ENCODE data around the gene CCNG1. TPM values are rescaled to one million over a fixed set of nuclear protein-coding genes. Genes with fewer than 3 reads are reported as not detected.

CCNG1 gene
- total and polyA plus RNA-seq, 11 donors, result 45.5 to 109 (median 77.0) TPM

DNA sequence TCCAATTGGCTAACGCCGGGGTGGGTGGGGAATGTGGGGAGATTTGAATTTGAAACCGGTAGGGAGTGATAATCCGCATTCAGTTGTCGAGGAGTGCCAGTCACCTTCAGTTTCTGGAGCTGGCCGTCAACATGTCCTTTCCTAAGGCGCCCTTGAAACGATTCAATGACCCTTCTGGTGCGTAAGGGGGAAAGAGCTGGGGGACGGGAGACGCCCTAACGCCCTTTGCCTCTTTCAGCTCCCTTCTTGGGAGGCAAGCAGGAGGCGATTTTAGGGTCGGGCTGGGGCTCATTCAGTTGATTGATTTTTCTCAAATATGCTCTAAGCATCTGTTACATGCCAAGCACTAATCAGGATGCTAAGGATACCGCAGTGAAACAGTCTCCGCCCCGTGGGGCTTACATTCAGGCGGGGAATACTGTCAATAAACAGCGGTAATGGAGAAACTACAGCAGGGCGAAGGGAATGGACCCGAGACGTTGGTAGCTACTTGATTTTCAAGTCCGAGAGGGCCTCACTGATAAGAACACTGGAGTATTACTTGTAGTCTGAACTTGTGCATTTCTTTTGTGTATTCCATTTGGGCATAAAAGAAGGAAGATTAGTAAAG, 23.3 kb downstream of the CCNG1 start, which contains the start of gene HMMR:
TSS of gene HMMR (plus strand) at position 71 of the 610 bp plus-strand sequence. CDS start at position 132, 61 bp downstream.
- 0 to 4% (median 0%) methylated on average over 17 to 23 of the region's 23 CpGs for WGBS, 4 donors

DNA sequence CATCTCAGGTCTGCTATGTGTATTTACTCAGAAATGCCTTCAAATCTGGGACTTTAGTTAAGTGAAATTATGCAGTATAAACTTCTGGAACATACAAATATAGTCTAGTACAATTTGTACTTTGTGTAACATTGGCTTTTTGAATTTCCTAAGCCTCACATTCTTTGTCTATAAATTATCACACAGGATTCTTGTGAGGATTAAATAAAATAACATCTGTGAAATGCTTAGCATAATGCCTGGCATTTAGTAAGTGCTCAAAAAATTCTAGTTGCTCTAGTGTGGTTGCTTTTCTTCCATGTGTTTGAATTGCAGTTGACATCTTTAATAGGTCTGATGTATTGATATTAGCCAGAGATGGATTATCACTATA, 25.7 kb downstream of the CCNG1 start:
- no peaks in the 10 kb centered on the region for H3K36me3 ChIP-seq
- H3K4me3 ChIP-seq, result no peak overlapping the region
- no peak overlapping the region for H3K27ac ChIP-seq
- H3K9me3 ChIP-seq, result no peaks in the 10 kb centered on the region
- DNase-seq, result no peak
- H3K4me1 ChIP-seq, result peaks cover 0 to 30% (median 22%) of the 10 kb centered on the region in 12 donors
- ATAC-seq, result no peak
- TF ChIP-seq, protein P1, sequence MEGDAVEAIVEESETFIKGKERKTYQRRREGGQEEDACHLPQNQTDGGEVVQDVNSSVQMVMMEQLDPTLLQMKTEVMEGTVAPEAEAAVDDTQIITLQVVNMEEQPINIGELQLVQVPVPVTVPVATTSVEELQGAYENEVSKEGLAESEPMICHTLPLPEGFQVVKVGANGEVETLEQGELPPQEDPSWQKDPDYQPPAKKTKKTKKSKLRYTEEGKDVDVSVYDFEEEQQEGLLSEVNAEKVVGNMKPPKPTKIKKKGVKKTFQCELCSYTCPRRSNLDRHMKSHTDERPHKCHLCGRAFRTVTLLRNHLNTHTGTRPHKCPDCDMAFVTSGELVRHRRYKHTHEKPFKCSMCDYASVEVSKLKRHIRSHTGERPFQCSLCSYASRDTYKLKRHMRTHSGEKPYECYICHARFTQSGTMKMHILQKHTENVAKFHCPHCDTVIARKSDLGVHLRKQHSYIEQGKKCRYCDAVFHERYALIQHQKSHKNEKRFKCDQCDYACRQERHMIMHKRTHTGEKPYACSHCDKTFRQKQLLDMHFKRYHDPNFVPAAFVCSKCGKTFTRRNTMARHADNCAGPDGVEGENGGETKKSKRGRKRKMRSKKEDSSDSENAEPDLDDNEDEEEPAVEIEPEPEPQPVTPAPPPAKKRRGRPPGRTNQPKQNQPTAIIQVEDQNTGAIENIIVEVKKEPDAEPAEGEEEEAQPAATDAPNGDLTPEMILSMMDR (IDR thresholded peaks at IDR 0.05), result no peak
- no peak for TF ChIP-seq POLR2A (IDR thresholded peaks at IDR 0.05)
- intact Hi-C loops (cut with DNase I), result loop anchor here in 4 of 10 donors (5.0 kb wide), 2 partner anchors 39 to 44 kb away; partner anchors contain the start of gene MAT2B (in 1 of the 4)
- H3K27me3 ChIP-seq, result no peaks in the 10 kb centered on the region

More for the DNA sequence above, 23.3 kb downstream of the CCNG1 start, which contains the start of gene HMMR:
- Histone ChIP-seq H3K9me3 (no peaks in the 10 kb centered on the region), H3K4me1 (peaks cover 0 to 30% (median 23%) of the 10 kb centered on the region in 12 donors), H3K27me3 (no peaks in the 10 kb centered on the region), H3K27ac (peak within 1 kb of the TSS; percentile 84 to 99 (median 94)), H3K36me3 (peaks cover 0 to 15% (median 8%) of the 10 kb centered on the region in 9 donors), H3K4me3 (peak within 1 kb of the TSS; percentile 36 to 94 (median 75))
- DNase-seq (no peak), ATAC-seq (no peak)
- intact Hi-C loops (cut with DNase I), result loop anchor here in 9 of 10 donors (1.0 to 5.0 kb wide), 6 partner anchors 42 to 47 kb away; partner anchors contain the start of gene MAT2B (in 3 of the 9)
- TF ChIP-seq, protein P1 (IDR thresholded peaks at IDR 0.05), result no peak
- no peak for TF ChIP-seq POLR2A (IDR thresholded peaks at IDR 0.05)

DNA sequence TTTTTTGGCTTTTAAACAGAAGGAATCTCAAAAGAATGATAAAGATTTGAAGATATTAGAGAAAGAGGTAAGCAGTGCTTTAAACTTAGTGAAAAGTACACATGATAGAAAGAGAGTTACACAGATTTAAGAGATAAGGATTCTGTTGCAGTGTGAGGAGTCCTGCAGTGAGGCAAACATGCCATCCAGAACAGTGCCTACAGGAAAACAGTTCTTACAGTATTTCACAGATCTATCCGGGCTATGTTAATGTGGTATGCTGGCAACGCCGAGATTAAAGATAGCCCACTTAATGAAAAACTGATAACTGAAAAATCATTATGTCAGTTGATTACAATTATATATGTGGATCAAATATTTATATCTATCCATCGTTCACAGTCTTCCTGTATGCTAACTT, 30.3 kb downstream of the CCNG1 start:
- Histone ChIP-seq H3K27me3 (no peaks in the 10 kb centered on the region), H3K4me1 (peaks cover 0 to 5% (median 0%) of the 10 kb centered on the region in 12 donors), H3K9me3 (no peaks in the 10 kb centered on the region), H3K36me3 (no peaks in the 10 kb centered on the region), H3K4me3 (no peak overlapping the region), H3K27ac (no peak overlapping the region)
- TF ChIP-seq POLR2A (IDR thresholded peaks at IDR 0.05), result no peak
- TF ChIP-seq, protein P1 (IDR thresholded peaks at IDR 0.05), result no peak
- 55 to 75% (median 69%) methylated on average over 4 of the region's 4 CpGs for WGBS, 4 donors
- intact Hi-C loops (cut with DNase I), result no loop called here
- ATAC-seq, result no peak
- DNase-seq, result no peak

GRCh38 chr5:163473635-163474243, 36.3 kb downstream of the CCNG1 start:
- Histone ChIP-seq H3K27ac (no peak overlapping the region), H3K9me3 (no peaks in the 10 kb centered on the region), H3K4me1 (no peaks in the 10 kb centered on the region), H3K36me3 (peaks cover 0 to 6% (median 0%) of the 10 kb centered on the region in 9 donors), H3K4me3 (no peak overlapping the region), H3K27me3 (no peaks in the 10 kb centered on the region)
- no peak for DNase-seq
- WGBS, 4 donors, result 93 to 97% (median 96%) methylated on average over 3 of the region's 3 CpGs
- TF ChIP-seq, protein P1 (IDR thresholded peaks at IDR 0.05), result peak in 8 of 12 donors; percentile 16 to 49 (median 36)
- no peak for TF ChIP-seq POLR2A (IDR thresholded peaks at IDR 0.05)
- intact Hi-C loops (cut with DNase I), result no loop called here
- ATAC-seq, result no peak
